ENCODE results near the gene TMEM30A.

- TF ChIP-seq, protein P1, sequence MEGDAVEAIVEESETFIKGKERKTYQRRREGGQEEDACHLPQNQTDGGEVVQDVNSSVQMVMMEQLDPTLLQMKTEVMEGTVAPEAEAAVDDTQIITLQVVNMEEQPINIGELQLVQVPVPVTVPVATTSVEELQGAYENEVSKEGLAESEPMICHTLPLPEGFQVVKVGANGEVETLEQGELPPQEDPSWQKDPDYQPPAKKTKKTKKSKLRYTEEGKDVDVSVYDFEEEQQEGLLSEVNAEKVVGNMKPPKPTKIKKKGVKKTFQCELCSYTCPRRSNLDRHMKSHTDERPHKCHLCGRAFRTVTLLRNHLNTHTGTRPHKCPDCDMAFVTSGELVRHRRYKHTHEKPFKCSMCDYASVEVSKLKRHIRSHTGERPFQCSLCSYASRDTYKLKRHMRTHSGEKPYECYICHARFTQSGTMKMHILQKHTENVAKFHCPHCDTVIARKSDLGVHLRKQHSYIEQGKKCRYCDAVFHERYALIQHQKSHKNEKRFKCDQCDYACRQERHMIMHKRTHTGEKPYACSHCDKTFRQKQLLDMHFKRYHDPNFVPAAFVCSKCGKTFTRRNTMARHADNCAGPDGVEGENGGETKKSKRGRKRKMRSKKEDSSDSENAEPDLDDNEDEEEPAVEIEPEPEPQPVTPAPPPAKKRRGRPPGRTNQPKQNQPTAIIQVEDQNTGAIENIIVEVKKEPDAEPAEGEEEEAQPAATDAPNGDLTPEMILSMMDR (IDR thresholded peaks at IDR 0.05; ENCODE audit: insufficient read depth, low read length, poor library complexity, severe bottlenecking), result no peak
- no peak for TF ChIP-seq EZH2phosphoT487 (conservative IDR thresholded peaks at IDR 0.05; ENCODE audit: low read length)
These were observed 4.3 kb downstream of the TMEM30A start for GRCh38 chr6:75280131-75280855.
